GM18507 (cell line): ENCODE measurements around the gene DTNB.
"Not testable (repeated sequence)": the region's sequence is repeated elsewhere in the genome, so short reads cannot be mapped to it uniquely, and the experiment has no call there.

Experiments used
- DNase-seq: peaks from one replicate; pipeline ENCODE4 v3.0.0; 2011; ENCODE audit warnings: low read depth; ENCODE audit not compliant: insufficient read length; ENCODE audit errors: extremely low spot score
- FAIRE-seq: peaks from 2 replicates; lab custom pipeline; 2011; peaks lifted over from hg19 to GRCh38; lab: Jason Lieb, UNC

Gene DTNB

DNA sequence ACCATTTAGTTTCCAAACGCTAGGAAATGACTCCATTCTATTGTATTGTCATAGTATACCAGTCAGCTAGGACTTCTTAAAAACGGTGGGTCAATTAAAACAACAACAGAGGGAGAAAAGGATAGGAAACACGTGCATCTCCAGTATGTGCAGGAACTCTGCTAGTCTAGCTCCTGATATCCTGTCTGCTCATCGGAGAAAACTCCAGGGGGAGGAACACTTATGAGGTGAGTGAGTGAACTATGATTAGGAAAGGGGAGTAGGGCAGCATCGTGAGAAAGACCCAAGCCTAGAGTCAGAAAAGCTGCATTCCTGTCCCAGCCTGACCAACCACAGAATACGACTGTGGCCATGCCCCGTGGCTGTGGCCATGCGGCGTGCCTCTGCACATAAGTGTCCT is 34.2 kb downstream of the DTNB start:
- DNase-seq (no peak), FAIRE-seq (no peak)

DNA sequence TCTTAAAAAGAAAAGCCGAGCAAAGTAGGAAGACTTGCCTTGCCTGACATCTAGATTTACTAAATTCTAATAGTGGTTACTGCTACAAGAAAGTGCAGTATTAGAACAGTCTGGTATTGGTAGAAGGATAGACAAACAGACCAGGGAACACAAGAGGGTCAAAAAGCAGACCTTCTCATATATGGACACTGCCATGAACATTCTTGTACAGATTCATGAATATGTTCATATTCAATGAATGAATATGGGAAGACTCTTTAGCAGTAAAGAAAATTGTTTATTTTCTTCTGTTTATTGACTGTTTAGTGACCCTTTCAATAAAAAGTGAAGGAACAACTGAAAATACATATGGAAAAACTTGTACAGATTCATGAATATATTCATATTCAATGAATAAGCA is 37.6 kb downstream of the DTNB start:
- FAIRE-seq (no peak), DNase-seq (no peak)

DNA sequence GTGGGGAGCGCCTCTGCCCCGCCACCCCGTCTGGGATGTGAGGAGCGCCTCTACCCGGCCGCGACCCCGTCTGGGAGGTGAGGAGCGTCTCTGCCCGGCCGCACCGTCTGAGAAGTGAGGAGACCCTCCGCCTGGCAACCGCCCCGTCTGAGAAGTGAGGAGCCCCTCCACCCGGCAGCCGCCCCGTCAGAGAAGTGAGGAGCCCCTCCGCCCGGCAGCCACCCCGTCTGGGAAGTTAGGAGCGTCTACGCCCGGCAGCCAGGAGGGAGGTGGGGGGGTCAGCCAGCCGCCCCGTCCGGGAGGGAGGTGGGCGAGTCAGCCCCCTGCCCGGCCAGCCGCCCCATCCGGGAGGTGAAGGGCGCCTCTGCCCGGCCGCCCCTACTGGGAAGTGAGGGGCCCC is 39.6 kb downstream of the DTNB start:
- not testable (repeated sequence) for DNase-seq, FAIRE-seq

DNA sequence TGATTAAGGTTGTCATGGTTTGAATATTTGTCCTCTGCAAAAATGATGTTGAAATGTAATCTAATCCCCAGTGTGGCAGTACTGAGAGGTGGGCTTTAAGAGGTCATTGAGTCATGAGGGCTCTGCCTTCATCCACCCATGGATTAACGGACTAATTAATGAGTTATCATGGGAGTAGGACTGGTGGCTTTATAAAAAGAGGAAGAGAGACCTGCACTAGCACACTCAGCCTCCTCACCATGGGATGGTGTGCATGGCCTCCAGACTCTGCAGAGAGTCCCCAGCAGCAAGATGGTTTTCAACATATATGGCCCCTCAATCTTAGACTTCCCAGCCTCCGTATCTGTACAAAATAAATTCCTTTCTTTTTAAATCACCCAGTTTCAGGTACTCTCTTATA is 41.0 kb downstream of the DTNB start:
- DNase-seq (no peak), FAIRE-seq (no peak)

DNA sequence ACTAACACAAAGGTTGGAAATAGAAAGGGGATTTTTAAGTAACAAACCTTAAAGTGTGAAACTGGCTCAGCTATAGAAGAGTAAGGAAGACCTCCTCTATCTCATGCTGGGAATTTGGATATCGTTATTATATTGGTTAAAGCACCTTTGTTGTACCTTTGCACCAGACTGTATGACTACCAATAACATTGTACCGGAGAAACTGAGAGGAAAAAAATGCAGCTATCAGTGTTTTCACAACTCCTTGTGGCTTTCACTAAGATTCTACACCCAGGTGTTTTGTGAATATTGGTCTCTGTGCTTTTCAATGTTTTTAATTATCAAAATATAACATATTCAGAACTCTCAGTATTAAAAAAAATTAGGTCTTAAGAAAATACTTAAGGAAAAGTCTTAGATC is 48.7 kb downstream of the DTNB start:
- FAIRE-seq: no peak

DNA sequence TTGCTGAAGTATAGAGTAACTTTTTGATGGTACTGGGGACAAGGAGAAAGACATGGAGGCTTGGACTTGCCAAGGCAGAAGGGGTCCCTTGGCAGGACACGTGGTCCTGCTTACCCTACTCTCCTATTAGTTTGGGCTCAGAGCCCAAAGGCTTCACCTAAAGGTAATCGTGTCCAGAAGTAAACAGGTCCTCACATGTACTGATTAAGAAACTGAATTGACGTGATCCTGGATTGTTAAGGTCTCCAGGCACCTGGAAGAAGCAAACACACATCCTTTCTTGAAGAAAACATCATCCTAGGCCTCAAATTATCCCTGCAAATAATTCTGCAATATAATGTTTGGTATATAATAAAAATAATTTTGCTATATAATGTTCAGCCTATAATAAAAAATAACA is 50.0 kb downstream of the DTNB start:
- no peak for DNase-seq
- no peak for FAIRE-seq

More for the DNA sequence above, 48.7 kb downstream of the DTNB start:
- DNase-seq: no peak

DNA sequence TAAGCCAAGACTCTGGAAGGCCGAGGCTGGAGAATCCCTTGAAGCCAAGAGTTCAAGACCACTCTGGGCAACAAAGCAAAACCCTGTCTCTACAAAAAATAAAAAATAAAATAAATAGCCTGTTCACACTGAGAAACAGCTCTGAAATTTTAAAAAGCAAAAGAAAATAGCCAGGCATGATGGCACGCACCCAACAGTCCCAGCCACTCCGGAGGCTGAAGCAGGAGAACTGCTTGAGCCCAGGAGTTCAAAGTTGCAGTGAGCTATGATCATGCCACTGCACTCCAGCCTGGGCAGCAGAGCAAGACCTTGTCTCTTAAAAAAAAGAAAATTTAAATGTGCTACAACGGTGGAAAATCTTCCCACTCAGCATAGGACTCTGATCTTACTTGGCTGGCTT is 52.7 kb downstream of the DTNB start:
- DNase-seq: no peak
- no peak for FAIRE-seq

DNA sequence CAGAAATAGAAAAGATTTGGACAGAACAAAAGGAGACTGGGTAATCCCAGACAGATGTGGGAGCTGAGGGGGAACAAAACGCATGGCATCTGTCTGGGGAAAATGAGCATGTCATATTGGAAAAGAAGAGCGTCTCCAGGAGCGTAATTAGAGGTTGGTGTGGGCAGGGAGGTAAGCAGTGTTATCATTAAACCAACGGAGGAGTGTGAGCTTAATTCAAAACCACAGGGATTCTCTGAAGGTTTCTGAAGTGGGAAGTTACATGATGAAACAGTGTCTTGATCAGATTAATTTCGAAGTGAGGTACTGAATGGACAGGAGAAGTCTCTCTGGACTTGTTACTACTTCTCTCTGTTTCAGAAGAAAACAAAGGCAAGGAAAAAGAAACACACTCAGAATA is 53.3 kb downstream of the DTNB start:
- DNase-seq (no peak), FAIRE-seq (no peak)

DNA sequence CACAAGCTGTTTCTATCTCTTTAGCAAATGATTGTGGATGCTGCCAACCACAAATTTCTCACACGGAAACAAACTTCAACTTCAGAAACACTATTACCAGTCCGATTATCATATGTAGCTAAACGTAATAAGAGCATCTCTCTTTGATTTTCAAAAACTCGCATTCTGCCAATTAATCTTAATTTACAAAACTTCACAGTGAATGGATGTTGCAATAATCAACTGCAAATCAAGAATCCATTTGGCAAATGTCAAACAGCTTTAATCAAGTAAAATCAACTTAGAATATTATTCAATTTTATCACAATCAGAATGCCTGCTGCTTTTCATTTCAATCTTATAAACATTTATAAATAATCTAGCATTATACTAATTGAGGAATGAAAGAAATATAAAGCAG is 54.2 kb downstream of the DTNB start:
- DNase-seq (no peak), FAIRE-seq (no peak)

DNA sequence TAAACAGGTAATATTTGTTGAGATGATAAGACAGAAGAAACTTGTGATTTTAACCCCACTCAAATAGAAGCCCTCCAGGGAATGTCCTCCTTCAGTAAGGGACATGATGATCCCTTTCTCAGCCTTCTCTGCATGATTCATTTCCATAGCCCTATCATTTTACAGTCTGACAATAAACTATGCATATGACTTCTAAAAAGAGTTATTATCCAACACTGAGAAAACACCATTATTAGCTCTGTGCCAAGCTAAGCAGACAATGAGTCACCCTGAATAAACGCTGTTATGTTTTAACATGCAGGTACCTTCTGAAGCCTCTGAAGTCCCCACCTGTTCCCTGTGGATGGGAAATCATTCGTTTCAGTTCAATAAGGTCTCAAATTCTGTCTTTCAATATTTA is 54.7 kb downstream of the DTNB start:
- no peak for FAIRE-seq
- DNase-seq: no peak

DNA sequence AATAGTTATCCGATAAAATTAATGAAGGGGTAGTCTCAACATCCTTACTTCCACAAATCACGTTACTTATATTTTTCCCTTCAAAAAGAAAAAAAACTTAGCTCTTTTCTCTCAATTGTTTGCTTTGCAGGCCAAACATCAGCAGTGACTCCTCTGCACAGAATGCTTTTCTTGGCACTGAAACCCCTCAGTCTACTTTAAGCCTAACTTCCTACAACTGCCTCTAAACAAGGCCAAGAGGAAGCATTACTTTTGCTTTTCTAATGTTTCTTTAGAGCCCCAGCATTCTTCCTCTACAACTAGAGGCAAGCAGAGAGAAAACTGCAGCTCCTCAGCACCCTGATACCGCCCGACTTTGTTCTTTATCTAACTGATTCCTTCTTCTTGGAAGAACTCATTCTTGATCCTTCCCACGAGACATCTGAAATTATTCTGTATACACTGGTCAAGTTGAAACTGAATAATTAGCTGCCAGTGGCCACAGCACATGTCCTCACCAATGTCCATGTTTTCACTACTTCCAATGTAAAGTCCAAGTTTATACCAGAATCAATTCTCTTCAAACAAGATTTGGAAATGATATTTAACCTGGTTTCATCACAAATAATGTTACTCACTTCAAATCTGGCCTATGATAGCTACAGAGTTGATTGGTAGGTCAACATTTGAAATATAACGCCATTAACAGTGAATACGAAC is 55.3 kb downstream of the DTNB start:
- DNase-seq: no peak
- no peak for FAIRE-seq

DNA sequence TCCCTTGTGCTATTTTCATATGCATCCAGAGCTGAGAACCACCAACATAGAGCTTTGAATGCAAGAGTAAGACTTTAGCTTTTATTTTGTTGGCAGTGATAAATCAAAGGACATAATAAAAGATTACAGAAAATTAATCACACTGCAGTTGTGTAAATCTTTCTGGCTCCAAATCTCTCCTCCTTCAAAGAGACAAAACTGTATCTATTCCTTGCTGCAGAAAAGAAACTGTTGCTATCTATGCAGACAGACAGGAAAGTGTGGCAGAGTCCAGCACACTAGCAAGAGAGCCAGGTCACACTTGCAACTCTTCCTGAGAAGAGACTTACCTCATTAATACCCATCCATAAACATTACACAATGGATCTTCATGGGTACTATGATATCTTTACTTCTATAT is 57.5 kb downstream of the DTNB start:
- DNase-seq: no peak
- no peak for FAIRE-seq

DNA sequence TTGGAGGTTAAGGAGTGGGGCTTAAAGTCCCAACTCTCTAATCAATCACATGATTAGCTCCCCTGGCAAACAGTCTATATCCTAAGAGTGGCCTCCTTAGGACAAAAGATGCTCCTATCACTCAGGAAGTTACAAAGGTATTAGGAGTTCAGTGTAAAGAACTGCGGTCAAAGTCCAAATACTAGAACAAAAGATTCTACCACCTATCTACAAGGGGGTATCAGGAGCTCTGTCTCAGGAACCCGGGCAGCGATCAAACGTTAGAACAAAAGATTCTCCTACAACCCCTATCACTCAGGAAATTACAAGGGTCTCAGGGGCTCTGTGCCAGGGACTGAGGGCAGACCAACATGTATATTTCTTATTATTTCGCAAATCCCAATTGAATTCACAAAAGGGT is 58.0 kb downstream of the DTNB start:
- no peak for DNase-seq
- FAIRE-seq: no peak

DNA sequence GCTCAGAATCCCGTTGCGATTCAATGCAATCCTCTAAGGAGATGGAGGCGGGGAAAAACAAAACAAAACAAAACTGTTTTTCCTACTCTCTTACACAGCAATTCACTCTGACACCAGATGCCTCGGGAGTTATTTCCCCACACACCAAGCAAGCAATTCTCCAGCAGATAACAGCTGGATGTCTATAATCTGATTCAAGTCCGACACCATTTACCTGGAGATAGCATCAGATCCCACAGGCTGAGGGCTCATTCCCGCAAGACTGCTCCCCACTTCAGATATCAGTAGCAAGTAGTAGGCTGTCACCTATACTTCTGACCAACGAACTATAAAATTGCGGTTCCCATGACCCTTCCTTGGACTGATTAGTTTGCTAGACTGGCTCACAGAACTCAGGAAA is 58.7 kb downstream of the DTNB start:
- DNase-seq: no peak
- FAIRE-seq: no peak

DNA sequence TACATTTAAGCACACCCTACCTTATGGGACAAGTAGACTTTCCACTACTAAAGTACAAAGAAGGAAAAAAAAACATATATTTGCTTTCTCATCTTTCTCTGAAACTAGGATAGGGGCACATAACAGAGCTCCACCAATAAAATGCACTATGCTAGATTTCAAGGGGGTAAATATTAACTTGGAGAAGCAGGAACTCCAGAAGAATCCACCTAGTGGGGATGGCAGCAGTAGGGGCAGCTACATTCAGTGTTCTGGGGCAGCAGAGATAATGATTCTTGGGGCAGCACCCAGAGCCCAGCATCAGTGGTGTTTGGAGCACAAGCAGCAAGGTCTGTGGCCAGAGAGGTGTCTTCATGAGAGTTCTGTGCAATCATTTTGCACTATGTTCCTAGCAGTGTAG is 64.7 kb downstream of the DTNB start:
- FAIRE-seq (no peak), DNase-seq (no peak)

DNA sequence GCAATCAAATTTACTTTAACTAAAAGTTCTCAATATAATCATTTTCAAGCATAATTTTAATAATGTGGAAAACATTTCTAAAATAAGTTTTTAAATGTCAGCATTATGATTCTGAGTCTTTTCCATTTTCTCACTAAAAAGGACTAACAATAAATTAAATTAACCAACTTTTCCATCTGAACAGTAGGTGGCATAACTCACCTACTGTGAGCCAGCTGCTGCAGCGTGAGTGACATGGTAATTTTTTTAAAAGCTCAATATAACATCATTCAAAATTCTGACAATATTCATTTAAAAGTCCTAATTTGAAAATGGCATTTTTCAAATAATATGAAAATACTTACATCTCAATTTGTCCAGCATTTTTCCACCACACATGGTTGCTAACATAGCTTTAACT is 66.5 kb downstream of the DTNB start:
- DNase-seq: no peak
- peak; percentile 67 for FAIRE-seq

DNA sequence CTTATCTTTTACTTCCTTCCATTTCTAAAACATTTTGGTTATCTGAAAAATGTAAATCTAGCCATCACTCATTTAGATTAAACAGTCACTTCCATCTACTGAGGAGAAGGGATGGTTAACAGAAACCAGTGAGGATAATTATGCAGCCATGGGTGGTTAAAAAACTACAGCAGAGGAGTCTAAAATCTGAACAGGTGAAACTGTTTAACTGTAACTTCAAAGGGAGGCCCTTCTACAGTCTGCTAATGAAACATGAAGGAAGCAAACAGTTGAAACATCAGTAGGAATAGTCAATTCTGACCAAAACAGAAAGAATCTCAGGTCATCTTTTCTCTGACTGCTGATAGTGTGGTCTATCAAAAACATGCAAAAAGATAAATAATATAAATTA is 71.0 kb downstream of the DTNB start:
- DNase-seq: no peak
- FAIRE-seq: peak; percentile 64

DNA sequence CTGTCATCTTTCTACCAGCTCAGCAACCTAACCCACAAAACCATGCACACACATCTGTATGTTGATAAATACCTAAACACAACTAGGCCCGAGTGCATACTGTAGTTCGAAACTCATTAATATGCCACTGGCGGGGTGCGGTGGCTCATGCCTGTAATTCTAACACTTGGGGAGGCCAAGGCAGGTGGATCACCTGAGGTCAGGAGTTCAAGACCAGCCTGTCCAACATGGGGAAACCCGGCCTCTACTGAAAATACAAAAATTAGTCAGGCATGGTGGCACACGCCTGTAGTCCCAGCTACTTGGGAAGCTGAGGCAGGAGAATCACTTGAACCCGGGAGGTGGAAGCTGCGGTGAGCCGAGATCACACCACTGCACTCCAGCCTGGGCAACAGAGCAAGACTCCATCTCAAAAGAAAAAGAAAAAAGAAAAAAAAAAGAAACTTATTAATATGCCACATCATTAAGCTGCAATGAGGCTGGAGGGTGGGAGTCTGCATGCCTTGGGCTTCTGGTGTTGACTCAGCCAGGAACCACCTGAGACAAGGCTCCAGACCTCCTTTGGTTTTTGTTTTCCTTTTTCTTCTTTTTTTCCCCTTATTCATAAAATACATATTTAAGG is 71.6 kb downstream of the DTNB start:
- FAIRE-seq, DNase-seq: not testable (repeated sequence)

DNA sequence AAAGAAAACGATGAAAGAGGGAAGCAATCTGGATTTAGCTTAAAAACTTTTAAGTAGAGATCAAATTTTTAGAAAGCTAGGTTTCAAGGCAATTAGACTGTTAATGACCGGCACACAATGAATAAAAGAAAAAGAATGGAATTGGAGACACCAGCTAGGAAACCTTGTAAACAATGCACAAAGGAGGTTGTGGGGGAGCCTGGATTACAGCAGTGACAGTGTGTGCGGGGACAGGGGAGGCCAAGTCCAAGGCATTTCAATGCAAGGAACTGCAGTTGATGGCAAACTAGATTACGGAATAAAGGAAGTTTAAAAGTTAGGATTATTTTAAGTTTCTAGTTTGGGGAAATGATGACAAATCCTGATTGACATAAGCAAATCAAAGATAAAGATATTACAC is 74.5 kb downstream of the DTNB start:
- no peak for DNase-seq
- no peak for FAIRE-seq

DNA sequence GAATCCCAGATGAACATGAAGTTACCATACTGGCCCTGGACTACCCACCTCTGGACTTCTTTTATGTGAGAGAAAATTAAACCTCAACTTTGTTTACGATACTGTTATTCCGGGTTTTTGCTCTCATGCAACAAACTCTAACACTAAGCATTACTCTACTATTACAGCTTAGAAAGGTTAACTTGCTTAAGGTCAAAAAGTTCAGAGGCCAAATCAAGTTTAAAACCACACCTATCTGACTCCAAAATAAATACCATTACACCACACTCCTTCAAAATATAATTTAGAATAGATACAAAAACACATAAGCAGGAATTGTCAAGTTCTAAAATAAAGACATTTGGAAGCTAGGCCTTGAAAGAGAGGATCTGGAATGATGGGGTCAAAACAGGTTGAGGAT is 75.0 kb downstream of the DTNB start:
- DNase-seq (no peak), FAIRE-seq (no peak)

DNA sequence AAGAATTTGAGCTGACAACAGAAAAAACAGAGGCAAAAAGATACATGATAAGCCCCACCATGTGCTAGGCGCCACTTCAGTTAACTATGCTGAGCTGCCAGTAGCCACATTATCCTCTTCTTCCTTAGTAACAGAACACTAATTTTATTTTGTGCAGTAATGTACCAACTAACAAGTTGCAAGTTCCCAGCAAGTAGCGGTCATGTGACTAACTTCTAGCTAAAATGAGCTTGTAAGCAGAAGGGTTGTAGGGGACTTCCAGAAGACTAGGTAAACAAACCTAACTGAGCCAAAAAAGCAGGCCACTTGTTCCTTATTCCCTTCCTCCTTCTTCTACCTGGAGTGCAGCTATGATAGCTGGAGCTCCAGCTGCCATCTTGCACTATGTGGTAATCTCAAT is 75.5 kb downstream of the DTNB start:
- no peak for FAIRE-seq
- no peak for DNase-seq
